HG03196 (cell line): ENCODE data around the gene BCS1L.

Experiments used
- ATAC-seq: cut with Tn5 transposase; IDR thresholded peaks from one replicate; pipeline ENCODE4 v1.9.1; 2021; ENCODE audit not compliant: unreplicated experiment

BCS1L gene

GRCh38 chr2:218711550-218711929 lies 52.1 kb downstream of the BCS1L start:
- ATAC-seq: no peak
